ENCODE data around the gene NID1. TPM values are rescaled to one million over a fixed set of nuclear protein-coding genes. Genes with fewer than 3 reads are reported as not detected.
"Not testable (repeated sequence)": the region's sequence is repeated elsewhere in the genome, so short reads cannot be mapped to it uniquely, and the experiment has no call there.

Gene NID1
- total RNA-seq, 1 donor from 2014 or later = 175 TPM

DNA sequence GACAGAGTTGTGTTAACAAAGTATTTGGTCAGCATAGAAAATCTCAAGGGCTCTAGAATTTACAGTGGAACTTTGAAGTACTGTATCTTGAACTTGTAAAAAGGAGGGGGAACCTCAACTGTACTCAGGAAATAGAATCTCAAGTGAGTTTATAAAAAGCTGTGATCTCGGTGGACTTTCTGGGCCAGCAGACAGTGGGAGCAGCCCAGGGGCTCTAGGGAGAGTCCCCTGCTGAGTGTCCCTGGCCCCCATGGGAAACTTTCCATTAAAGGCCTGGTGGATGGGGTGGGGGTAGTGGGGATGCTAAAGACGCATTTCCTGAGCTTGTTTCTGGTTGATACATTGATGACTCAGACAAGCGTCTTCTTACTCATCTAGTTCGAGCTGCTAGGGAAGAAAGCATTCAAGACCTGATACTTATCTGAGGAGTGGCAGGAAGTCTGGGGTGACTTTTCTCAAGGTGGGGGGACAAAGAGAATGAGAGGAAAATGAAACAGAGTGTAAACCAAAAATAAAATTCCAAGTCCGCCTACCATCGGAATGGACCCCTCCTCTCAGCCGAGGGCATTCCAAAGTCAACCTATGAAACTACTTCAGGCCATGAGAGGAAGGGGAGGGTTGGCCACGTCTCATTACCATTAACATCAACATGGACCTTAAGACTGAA is 65.5 kb downstream of the NID1 start:
- DNase-seq (ENCODE audit: low read depth in 2 of 2) = peak in 1 of 2 donors; percentile 96

DNA sequence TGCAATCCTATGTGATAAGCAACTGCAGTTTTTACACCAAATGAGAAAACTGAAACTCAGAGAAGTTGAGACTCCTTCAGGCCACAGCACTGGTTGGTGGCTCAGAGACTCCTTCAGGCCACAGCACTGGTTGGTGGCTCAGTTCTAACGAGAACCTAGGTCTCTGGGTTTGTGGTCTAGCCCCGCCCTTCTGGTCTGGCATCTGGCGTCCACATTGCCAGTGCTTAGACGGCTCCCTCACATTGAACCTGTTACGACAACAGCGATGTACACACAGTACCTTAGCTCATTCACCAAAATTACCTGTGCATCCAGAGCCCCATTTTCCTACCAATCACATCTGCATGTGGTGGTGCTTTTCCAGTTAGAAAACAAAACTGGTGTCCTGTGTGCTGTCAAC is 66.1 kb downstream of the NID1 start:
- DNase-seq (ENCODE audit: low read depth in 2 of 2) = no peak

DNA sequence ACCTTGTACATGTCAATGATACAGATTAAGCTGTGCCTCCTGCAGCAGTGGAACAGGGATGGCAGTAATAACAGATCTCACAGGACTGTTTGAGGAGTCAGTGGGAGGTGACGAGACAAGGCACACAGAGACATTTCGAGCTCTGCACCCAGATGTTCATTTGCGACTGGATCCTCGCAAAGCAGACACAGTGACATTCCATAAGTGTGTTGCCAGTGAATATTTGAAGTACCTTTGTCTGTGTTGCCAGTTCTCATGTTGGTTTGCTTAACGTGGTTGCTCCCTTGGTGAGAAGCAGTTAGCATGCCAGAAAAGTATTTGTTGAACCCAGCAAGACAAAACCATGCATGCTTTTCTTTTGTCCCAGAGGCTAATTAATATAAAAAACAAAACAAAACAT is 67.0 kb downstream of the NID1 start:
- DNase-seq (ENCODE audit: low read depth in 2 of 2) = no peak

DNA sequence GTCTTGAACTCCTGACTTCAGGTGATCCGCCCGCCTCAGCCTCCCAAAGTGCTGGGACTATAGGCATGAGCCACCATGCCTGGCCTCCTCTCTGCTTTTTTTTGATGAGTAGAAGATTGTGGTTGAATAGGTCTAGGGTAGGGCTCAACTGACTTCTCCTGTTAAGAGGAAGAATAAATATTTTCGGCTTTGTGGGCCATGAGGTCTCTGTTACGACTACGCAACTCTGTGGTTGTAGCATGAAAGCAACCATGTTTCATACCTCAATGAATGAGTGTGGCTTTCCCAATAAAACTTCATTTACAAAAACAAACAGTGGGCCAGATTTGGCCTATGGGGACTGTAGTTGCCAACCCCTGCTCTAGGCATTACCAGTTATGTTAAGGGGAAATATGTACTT is 67.8 kb downstream of the NID1 start:
- DNase-seq (ENCODE audit: low read depth in 2 of 2) = no peak

DNA sequence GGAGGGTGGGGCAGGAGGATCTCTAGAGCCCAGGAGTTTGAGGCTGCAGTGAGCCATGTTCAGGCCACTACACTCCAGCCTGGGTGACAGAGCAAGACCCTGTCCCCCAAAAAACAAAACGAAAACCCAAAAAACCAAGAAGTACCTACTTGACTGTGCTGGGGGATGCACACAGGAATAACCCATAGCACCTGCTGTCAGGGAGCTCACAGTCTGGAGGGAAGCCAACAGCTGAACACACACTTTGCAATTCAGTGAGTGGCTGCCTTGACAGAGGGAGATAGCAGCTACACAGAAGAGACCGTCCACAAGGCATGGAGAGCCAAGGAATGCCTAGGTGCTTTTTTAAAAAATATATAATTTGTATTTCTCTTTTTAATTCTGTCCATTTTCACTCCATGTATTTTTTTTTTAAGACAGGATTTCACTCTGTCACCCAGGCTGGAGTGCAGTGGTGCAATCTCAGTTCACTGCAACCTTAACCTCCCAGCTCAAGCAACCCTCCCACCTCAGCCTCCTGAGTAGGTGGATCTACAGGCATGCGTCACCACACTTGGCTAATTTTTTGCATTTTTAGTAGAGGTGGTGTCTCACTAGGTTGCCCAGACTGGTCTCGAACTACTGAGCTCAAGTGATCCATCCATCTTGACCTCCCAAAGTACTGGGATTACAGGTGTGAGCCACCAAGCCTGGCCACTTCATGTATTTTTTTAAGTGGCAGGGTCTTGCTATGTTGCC is 68.7 kb downstream of the NID1 start:
- no peak for DNase-seq (ENCODE audit: low read depth in 2 of 2)

DNA sequence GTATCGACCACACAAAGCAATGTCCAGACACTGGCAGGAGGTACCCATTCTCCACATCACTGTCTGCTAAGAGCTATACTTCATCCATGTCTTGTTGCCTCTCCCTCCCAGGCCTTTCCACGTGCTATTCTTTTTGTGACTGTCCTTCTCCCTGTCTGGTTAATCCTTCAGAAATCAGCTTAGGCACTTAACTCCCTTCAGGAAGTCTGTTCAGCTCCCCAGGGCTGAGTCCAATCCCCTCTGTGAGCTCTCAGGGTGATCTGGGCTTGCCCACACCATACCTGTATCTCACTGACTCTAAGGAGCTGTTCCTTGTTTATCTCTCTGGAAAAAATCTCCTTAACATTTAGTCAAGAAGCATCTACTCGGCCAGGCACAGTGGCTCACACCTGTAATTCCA is 69.4 kb downstream of the NID1 start:
- DNase-seq (ENCODE audit: low read depth in 2 of 2) = no peak

DNA sequence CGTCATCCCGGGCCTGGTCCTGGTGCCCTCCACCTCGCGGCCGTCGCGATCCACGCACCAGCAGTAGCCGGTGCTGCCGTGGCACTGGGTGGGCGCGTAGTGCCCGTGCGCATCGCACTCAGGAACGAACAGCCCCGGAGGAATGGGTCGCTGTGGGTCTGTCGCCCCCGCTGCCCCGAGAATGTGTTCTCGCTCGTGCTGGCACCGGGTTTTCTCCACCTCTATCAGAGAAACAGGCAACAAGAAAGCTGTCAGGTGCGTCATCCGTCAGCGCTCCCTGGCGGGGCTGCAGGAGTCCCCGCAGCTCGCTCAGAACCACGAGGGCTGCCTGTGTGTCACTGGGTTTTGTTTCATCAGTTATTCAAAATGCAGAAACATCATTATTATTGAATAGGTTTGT is 71.2 kb downstream of the NID1 start:
- no peak for DNase-seq (ENCODE audit: low read depth in 2 of 2)

DNA sequence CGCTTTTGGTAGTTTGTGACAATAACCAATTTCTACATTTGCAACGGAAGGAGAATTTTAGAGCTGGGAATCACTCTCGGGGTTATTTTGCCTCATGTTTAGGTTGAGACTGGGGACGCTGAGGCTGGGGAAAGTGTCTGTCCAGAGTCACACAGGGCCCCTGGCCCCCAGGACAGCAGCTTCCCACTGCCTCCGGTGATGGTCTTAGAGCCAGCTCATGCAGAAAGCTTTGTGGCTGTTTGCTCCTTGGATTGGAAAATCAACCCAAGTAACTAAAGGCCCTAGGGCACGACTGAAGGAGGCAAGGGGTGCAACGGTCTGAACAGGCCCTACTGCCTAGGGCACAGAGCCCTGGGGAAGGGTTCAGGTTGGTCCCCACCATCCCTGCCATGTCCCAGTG is 72.0 kb downstream of the NID1 start:
- no peak for DNase-seq (ENCODE audit: low read depth in 2 of 2)

DNA sequence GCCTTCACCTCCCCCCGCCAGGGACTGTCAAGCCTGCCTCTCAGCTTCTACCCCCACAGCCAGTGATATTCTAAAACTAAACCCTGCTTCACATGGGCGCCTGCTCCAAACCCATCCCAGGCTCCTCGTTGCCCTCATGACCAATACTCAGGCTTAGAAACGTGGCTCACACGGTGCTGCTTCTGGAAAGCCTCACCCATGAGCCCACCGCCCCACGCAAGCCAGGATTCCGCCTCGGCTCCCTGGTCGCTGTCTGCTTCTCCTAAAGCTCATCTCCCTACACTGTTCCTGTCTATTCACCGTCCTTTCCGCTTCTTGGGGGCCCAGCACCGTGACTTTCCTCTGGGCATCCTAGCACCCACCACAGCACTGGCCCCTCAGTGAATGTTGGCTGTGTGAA is 72.5 kb downstream of the NID1 start:
- no peak for DNase-seq (ENCODE audit: low read depth in 2 of 2)

DNA sequence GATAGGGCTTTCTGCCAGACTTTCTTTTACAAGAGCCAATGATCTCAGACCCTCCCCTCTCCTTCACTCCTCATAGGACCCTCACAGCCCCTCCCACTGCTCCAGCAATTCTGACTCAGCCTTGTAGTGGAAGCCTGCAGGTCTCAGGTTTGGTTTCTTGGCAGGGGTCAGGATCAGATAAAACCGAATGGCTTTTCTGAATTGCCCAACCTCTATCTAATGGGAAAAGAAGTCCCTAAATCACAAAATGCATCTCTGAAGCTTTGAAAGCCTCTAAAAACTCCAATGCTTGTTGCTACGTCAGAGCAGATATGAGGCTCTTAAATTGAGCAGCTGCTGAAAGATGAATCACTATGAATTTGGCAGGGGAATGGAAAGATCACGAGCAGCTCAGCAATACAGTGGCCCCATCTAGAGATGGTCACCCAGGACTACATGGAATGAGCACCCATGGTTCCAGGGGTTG is 74.5 kb downstream of the NID1 start:
- no peak for DNase-seq (ENCODE audit: low read depth in 2 of 2)

DNA sequence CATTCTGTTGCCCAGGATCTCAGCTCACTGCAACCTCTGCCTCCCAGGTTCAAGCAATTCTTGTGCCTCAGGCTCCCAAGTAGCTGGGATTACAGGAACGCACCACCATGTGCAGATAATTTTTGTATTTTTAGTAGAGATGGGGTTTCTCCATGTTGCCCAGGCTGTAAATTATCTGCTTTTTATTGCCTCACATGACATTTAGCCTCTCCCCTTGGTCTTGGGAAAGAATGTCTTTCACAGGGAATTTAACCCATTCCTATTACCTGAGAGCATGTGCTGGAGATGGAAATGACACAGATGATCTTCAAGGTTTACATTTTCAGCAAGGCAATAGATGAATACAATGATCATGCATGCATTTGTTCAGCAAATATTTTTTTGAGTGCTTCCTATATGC is 75.8 kb downstream of the NID1 start:
- no peak for DNase-seq (ENCODE audit: low read depth in 2 of 2)

DNA sequence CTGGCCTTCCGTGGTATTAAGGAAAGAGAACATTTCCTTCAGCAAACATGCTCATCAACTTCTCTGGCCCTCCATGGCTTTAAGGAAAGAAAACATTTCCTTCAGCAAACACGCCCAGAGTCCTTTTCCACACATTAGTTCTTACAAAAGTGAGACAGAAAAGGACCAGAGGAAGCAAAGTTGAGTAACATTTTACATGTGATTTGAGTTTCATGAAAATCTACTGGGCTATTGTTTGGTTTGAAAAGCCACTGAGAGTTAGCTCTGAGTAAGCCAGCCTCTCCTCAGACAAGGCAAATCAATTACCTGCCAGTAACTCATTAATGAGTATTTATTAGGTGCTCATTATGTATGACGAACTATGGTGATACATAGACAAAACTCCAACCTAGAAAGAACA is 78.0 kb downstream of the NID1 start:
- peak in 1 of 2 donors; percentile 91 for DNase-seq (ENCODE audit: low read depth in 2 of 2)

DNA sequence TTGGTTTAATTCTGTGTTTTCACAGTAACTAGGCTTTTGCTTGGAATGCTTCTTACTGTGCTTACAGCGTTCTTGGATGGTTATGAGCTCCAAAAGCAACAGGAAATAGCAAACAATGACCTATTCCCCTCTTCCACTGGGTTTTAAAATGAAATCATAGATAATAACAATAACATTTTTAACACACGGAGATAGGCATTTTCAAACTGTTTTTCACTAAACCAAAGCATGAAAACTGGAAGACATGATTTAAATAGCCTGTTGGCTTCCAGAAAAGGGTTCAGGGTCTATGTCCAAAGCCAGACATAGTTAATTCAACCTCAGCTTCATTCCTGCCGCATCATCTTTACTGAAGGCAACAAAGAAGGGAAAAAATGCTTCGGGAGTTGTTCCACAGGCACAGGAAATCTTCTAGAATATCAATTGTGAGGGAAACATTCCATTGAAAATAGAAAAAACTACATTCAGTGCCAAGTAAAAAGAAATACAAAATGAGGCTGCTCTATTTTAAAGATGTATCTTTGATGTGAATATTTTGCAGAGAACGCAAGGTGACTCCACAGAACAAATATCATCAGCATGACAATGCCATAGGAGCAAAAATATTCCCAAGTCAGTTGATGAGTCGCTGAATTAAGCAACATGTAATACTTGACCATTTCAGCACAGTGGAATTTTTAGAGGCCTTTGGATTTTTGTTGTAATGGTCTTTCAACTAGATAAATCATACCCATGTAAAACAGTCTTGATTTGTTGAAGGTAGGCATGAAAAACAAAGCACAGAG is 80.7 kb downstream of the NID1 start:
- DNase-seq (ENCODE audit: low read depth in 2 of 2) = peak; percentile 56 to 88

DNA sequence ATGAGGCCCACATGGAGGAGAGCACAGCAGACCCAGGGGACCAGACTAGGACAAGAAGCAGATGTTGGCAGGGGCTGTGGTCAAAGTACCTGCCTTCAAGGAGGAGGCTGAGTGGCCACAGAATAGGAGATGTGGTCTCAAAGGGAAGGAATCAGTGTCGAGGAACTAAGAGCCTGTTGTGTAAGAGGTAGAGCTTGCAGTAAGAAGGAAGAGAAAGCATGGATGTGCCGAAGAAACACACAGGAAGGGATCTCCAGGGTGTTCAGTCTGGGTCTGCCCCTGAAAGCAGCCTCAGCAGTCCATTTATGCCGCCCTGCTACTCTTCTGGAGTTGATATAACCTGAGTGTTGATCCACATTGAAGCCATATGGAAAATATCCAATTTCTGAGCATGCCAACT is 83.9 kb downstream of the NID1 start:
- no peak for DNase-seq (ENCODE audit: low read depth in 2 of 2)

DNA sequence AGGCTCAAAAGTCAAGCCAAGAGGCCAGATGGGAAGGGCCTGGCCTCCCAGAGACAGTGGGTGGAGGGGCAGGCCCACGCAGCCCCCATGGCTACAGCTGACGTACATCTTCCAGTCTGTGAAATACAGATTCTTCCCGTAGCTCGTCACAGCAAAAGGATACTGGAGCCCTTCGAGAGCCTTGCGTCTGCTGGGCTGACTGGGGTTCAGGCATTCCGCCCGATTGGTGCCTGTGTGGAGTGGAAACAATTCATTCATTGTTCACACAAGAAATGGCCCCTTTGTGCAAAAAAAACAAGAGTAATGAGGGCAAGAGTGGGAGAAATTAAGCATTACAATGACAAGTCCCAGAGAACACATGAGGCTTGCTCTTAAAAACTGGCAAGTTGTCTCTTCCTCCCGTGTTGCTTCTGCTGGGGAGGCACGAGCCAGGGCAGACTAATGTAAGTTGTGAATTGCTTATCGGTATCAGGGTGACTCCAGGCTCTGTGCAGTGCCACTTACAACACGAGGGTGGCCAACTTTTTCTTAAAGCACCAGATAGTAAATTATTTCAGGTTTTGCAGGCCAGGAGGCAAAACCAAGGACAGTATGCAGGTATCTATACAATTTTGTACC is 85.1 kb downstream of the NID1 start:
- DNase-seq (ENCODE audit: low read depth in 2 of 2) = no peak

DNA sequence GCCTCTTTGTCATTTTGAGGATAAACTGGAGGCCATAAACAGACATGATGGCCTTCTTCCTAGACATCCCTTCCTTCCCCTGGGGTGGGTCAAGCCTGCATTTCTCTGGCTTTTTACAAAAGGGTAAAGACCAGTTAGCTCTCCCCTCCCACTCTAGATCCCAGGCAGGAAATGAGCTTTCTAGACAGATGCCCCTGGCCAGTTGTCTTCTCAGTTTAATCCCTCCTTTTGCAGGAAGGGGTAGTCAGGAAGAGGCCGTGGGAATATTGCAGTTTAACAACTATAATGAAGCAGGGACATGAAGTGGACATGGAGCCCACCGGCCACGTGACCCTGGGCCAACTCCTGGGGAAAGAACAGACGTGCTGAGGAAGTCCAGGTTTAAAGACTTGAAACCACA is 85.7 kb downstream of the NID1 start:
- DNase-seq (ENCODE audit: low read depth in 2 of 2) = no peak

DNA sequence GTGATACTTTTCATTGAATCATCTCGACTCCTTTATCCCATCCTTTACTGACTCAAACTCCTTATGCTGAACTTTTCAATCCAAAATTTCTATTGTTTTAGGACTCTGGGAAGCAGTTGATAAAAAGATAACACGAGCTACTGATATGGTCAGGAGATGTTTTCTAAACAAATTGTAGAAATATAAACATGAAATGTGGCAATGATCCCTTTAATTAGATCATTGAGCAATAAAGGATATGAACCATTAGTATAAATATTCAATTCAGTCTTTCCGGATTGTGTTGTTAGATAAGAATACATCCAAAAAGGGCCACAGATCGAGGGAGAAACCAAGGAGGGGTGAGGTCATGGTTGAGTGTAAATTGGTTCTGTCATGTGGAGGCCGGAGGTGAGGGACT is 88.4 kb downstream of the NID1 start:
- DNase-seq (ENCODE audit: low read depth in 2 of 2) = no peak

DNA sequence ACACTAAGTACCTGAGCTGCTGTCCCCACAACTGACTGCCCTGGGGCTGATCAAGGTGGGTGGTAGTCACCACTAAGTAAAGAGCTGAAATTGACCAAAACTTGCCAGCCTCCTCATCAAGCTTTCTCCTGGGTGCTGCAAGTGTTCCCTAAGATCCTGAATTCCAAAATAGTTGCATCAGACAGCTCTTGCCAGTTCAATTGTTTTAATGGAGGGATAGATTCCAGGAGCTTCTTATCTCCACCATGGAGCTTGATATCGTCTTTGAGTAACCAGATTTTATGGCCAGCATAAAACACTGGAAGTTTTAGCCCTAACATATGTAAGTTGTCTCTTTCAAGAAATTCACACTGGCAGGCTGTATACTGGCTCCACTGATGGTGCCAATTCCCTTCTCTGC is 90.3 kb downstream of the NID1 start:
- no peak for DNase-seq (ENCODE audit: low read depth in 2 of 2)

DNA sequence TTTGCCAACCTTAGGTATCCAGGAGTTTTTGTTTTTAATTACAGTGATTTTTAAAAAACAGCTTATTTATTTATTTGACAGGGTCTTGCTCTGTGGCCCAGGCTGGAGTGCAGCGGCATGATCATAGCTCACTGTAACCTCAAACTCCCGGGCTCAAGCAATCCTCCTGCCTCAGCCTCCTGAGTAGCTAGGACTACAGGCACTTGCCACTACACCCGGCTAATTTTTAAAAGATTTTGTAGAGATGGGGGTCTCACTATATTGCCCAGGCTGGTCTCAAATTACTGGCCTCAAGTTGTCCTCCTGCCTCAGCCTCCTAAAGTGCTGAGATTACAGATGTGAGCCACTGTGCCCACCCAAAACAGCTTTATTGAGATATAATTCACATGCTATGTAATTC is 92.2 kb downstream of the NID1 start:
- not testable (repeated sequence) for DNase-seq (ENCODE audit: low read depth in 2 of 2)

DNA sequence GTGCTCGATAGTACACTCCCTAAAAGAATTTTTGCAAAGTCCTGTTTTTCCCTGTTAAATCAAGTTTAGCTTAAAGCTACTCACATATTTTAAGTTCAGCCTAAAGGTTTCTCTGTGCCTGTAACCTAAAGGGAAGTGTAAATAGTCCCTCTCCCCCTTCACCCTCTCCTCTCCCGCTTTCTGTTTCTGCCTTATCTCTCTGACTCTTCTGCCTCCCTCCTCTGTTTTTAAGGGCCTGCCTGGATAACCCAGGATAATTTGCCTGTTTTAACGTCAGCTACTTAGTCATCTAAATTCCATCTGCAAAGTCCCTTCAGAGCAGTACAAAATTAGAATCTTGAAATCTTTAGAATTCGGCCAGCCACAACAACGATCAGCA is 92.6 kb downstream of the NID1 start:
- DNase-seq (ENCODE audit: low read depth in 2 of 2) = peak in 1 of 2 donors; percentile 21

DNA sequence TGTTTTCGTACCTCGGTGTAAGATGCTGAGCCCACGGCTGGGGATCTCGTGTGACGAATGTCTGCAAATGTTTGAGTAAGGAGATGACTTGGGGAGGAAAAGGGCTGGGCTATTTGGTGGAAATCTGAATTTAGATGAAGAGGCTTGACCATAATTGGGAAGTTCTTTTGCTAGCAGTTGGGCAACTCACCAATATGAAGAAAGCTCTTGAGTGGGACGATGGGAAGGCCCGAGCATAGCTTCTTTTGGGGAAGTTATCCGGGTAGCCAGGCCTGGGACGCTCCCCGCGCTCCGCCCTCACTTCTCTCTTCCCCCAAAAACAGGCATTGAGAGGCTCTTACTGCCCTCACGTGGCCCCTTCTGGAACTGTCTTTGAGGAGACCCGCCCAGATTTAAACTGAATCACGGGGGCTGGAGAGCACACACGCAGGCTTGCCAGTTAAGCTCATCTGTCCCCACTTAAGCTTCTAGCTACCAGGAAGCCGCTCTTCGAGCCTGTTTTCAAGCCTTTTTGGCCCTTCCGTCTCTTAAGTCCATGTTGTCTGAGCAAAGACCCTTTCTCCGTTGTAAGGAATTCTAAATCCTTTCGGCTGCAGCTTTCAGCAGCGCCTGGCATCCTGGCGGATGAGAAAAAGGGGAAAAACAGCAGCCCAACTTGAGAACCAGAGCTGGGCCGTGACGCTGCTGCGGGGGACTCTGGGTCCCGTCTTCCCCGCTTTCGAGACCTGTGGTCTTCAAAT is 93.1 kb downstream of the NID1 start:
- DNase-seq (ENCODE audit: low read depth in 2 of 2) = peak; percentile 66 to 91

Measured in dermis microvascular lymphatic vessel endothelial cell (primary cell).